ELR (cell line): ENCODE measurements around the gene ATP2B3.
"Not testable (repeated sequence)": the region's sequence is repeated elsewhere in the genome, so short reads cannot be mapped to it uniquely, and the experiment has no call there.

ENCODE experiments used
- DNase-seq: peaks from one replicate; pipeline ENCODE4 v3.0.0-alpha.2; 2015; ENCODE audit warnings: low read depth

Gene ATP2B3

DNA sequence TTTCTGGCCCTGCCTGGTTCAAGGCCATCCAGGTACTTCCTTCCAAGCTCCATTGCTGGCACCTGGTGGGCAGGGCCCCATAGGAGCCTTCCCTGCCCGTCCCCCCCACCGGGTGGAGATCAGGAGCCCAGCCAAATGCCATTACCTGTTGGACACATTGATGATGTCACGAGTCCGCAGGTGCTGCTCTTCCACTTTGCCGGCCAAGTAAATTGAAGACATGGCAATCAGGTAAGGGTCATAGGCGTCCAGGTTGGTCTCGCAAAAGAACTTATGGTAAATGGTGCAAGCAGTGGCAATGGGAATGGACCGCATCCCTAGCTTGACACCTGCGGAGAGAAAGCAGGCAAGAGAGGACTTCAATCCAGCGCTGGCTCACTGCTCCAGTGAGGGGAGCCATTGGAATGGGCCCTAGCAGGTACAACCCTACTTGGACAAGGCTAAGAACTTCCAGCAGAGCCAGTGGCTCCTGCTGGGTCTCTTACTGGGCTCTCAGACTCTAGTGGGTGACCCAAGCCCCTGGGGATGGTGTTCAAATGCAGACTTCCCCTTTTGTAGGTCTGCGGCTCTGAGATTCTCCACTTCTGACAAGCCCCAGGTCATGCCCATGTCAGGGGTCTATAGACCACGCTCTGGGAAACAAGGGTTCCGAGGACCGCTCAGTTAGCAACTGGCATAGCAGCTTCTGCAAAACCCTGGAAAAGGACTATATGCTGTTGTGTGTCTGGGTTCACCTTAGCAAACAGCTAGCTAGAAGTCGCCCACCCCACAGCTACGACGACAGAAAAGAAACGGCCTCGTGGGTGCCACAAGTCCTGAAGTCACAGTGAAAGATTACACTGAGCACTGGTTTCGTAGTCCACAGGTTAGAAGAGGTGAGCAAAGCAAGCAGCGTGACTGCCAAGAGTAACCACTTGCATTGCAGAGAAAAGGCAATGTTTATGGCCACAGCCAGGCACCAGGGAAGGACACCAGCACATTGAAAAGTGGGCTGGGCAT is 78.7 kb downstream of the ATP2B3 start:
- DNase-seq, result no peak

DNA sequence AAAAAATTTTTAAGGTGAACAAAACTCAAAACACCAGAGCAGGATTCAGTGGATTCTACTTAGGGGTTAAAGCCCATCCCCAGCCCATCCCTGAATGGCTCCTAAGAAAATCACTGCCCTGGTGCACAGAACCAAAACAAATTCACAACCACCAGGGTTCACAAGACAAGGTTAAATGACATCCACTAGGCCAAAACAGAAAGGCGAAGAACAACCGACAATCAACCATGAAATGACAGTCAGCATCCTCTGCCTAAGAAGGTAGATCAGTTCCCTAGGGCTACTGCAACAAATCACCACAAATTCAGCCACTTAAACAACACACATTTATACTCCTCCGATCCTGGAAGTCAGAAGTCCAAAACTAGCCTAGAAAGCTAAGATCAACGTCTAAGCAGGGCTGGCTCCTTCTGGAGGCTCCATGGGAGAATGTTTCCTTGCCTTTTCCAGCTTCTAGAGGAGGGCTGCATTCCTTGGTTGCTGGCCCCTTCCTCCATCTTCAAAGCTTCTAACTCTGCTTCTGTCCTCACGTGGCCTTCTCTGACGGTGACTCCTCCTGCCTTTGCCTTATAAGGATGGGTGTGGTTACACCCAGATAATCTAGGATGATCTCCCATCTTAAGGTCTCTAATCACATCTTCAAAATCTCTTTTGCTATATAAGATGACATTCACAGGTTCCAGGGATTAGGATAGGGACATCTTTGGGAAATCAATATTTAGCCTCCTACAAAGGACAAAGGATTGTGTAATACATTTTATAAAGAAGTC is 79.7 kb downstream of the ATP2B3 start:
- no peak for DNase-seq

DNA sequence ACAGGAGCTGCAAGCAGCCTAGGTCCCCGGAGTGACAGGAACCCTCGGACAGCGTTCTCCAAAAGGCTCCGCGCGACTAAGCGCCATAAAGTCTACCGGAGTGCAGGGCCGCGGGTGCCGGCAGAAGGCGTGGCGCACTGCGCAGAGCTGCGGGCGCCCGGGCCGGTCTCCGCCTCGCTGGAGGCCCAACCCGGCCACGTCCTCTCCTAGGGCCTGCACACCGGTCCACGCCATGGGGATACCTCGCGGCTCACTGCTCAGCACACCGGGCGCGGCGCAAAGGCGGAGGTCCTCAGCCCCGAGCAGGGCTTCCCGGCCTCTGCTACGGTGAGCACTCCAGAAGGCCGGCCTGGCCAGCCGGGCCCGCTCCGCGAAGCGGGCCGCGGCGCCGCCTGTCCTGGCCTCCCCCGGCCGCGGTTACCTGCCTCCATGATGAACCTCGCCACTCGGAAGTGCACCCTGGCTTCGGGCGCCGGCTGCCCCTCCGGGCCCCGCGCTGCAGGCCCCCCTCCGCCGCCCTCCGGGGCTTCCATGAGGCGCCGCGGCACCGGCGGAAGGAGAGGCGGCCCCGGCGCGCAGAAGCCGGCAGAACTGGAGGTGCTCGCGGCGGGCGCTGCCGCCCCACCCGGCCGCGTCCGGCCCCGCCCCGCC is 81.2 kb downstream of the ATP2B3 start, which contains the start of gene CCNQ:
Gene CCNQ (minus strand): TSS at position 599 of the 651 bp plus-strand sequence. CDS start 66 bp downstream, at position 533.
- peak; percentile 37 for DNase-seq

DNA sequence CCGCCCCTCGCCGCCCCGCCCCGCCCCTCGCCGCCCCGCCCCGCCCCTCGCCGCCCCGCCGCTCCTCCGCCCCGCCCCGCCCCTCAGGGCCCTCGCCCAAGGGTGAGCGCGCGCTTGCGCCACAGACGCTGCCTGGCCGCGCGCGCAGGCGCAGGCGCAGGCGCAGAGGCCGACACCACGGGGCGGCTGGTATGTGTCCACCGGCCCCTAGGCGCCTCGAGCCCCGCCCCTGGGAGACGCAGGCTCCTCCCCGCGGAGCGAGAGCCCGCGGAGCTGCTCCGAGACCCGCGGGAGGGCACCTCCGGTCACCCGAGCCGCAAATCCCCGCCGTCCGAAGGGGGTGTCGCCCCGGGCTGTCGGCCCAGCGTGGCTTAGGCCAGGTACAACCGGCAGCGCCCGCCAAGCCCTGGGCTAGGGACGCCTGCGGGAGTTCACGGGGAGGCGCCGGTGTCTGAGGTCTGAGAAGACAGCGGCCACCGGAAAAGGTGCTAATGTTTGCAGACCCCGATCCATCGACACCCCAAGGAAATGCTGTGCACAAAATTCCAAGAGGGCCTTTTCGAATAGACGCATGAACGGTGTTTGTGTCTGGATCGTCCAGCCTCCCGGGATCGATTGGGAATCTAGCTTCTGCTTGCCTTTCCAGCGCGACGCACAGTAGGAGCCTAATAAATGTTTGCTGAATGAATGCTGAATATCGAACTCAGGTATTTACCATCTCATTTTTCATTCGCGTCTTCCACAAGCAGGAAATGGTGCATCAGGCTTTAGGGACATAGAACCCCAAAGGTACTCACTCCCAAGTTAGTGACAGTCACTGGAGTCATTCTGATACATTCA is 82.0 kb downstream of the ATP2B3 start:
- peak; percentile 85 for DNase-seq

GRCh38 chrX:153600032-153600373 is 82.6 kb downstream of the ATP2B3 start:
- peak; percentile 23 for DNase-seq

DNA sequence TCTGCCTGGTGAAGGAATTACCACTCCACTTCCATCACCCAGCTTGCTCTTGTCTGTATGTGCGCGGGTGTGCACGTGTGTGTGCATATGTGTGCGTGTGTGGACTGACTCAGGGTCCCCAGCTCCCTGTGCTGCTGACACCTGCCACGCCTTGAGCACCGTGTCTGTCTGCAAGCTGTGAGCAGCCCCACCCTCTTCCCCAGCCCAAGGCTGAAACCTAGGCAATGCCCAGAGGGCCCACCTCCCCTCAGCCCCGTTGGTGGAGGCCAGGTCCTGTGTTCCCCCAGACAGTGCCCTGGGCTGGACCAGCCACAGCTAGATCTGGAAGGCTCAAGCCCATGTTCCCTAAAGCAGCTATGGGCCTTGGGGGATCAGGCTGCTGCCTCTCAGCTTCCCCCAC is 83.5 kb downstream of the ATP2B3 start:
- no peak for DNase-seq

DNA sequence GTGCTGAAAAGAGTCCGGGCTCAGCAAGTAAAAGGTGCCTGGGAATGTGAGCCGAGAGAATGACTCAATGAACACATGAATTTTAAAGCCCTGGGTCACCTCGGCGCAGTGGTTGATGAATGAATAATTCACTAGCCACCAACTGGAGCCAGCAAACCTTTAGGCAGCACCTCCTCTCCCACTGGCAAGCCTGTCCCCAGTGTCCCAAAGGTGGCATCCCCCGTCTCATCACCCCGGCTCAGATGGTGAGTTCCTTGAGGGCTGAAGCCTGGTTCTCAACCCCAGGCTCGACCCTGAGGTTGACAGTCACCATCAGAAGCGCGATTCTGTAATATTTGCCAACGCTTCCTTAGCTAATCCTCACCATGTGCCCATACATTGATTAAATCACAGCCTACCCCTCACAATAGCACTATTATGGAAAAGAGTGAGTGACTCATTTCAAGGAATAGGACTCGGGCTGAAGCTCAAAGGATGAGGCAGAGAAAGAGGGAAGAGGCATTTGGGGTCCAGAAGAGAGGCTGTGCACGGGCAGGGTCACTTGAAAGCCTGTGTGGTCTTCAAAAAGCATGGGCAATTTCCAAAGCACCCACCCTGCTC is 84.2 kb downstream of the ATP2B3 start:
- DNase-seq, result no peak

- no peak for DNase-seq
Observed at GRCh38 chrX:153602601-153603000, 85.2 kb downstream of the ATP2B3 start.

DNA sequence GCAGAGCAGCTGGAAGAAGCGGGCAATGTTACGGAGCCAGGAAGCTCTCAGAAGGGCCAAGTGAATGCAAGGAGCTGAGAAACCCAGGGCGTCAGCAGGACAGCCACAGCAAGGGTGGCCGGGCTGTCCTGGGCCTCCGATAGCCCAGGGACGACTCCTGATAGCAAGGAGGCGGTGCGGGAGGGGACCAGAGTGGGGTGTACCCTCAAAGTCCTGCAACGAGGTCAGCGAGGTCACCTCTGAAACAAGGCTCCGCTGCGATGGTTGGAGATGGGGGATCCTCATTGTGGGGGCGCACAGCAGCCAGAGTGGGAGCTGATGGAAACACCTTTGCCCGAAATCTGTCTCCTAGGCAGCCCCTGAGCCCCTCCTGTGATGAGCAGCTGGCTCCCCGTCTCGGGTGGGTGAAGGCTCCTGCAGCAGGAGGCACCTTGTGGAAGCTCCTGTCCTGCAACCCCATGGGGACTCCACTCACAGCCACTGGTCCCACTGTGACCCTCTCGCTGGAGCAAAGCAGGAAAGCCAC is 85.8 kb downstream of the ATP2B3 start:
- DNase-seq, result no peak

GRCh38 chrX:153604666-153605380 is 87.4 kb downstream of the ATP2B3 start:
- not testable (repeated sequence) for DNase-seq

- DNase-seq, result no peak
Observed at GRCh38 chrX:153606503-153606902, 89.1 kb downstream of the ATP2B3 start.

- DNase-seq, result no peak
Observed at GRCh38 chrX:153608376-153608775, 90.9 kb downstream of the ATP2B3 start.

DNA sequence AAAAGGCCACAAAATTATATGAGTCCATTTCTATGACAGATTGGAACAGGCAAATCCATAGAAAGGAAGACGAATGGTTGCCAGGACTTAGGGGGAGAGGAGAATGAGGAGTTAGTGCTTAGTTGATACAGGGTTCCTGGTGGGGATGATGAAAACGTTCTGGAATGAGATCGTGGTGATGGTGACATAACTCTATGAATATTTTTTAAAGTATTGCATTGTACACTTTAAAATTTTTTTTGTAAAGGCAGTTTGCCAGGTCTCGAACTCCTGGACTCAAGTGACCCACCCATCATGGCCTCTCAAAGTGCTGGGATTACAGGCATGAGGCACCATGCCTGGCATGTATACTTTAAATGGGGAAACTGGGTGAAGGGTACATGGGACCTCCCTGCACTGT is 91.4 kb downstream of the ATP2B3 start:
- no peak for DNase-seq

- peak; percentile 73 for DNase-seq
Observed at GRCh38 chrX:153609917-153610835, 92.7 kb downstream of the ATP2B3 start.

- DNase-seq, result no peak
Observed at GRCh38 chrX:153610836-153611213, 93.4 kb downstream of the ATP2B3 start.

DNA sequence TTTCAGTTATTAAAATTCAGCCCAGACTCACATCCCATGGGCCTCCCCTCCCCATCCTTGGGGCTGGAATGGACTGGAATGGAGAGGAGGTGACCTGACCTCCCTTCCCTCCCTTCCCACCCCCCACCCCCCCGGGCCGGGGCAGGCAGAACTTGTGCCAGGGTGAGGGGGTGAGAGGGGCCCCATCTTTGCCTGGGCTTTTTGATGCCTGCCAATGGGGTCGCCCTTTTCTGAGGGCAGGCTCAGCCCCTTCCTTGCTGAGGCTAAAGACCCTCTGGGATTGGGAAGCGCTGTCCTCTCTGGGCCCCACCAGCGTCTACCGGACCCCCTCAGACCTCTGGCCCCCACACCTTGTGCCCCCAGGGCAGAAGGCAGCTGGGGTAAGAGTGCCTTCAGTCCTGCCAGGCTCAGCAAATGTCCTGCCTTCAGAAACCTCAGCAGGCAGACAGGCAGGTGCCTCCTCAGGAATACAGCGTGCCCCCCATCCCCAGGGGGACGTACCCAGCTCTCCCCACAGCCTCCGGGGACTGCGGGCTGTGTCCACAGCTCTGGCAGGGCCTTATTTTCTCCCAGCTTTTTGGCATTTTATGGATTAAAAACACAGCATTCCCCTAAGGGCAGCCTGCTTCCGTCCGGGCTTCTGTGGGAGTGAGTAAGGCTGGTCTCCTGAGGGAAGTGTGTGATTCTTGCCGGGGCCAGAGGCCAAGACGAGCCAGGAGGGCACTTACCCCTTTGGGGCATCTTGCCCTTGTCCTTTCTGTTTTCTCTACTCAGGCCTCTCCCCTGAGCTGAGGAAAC is 94.1 kb downstream of the ATP2B3 start:
- DNase-seq, result no peak

DNA sequence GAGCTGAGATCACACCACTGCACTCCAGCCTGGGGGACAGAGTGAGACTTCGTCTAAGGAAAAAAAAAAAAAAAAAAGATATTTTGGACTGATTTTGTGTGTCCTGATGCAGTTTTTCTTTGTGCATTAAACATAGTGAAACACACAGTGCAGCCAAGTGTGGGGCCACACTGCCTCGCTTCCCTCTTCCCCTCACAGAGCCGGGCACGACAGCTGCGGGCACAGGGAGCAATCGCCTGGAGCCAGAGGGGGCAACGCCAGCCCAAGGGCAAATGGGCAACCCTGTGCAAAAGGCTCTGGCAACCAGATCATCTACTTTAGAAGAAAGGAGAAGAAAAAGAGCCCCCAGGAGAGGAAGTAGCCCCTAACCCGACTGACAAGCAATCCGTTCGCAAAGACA is 95.0 kb downstream of the ATP2B3 start:
- DNase-seq, result no peak

GRCh38 chrX:153614818-153615217 is 97.4 kb downstream of the ATP2B3 start:
- no peak for DNase-seq
